ENCODE measurements around the gene UBXN2A. TPM values are rescaled to one million over a fixed set of nuclear protein-coding genes. Genes with fewer than 3 reads are reported as not detected.

The UBXN2A gene
- total RNA-seq, 2 donors from 2014 or later, result 4.0 to 7.3 TPM

GRCh38 chr2:23903034-23903433, 37.2 kb upstream of the UBXN2A start:
- Histone ChIP-seq H3K4me1 (peaks cover 28% of the 10 kb centered on the region), H3K36me3 (replicated peaks in 1 of 2; ENCODE audit: insufficient read depth in 1 of 2, low read depth in 2 of 2) (no peaks in the 10 kb centered on the region), H3K27me3 (no peaks in the 10 kb centered on the region), H3K9me3 (no peaks in the 10 kb centered on the region), H3K27ac (no peak overlapping the region), H3K4me3 (no peak overlapping the region)
- no peak for ATAC-seq
- intact Hi-C loops (cut with DNase I), result no loop called here
- TF ChIP-seq CTCF (IDR thresholded peaks at IDR 0.05) (no peak), POLR2A (IDR thresholded peaks at IDR 0.05) (no peak)
- WGBS, 2 donors, result 94 to 97% methylated on average over 2 of the region's 2 CpGs
- no peak for DNase-seq

DNA sequence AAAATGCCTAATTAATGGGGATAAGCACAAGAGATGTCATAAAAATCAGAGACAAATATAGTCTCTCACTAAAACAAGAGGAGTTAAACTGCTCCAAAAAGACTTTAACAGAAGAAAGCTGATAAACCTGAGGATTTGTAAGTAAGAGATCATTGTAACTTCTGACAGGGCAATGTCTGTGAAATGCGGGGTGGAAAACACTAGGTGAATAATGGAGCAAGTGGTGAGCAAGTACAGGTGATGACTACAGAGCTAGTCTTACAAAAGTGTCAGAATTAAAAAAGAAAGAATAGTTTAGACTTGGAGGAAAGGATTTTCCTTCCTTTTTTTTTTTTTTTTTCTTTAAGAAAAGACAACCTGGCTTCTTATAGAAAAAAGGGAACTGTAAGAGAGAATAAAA, 36.0 kb upstream of the UBXN2A start:
- DNase-seq, result no peak
- Histone ChIP-seq H3K27ac (no peak overlapping the region), H3K4me3 (no peak overlapping the region), H3K4me1 (peaks cover 28% of the 10 kb centered on the region), H3K9me3 (no peaks in the 10 kb centered on the region), H3K27me3 (no peaks in the 10 kb centered on the region), H3K36me3 (replicated peaks in 1 of 2; ENCODE audit: insufficient read depth in 1 of 2, low read depth in 2 of 2) (no peaks in the 10 kb centered on the region)
- 87 to 90% methylated on average over 1 of the region's 1 CpG for WGBS, 2 donors
- no peak for ATAC-seq
- no peak for TF ChIP-seq CTCF (IDR thresholded peaks at IDR 0.05)
- no peak for TF ChIP-seq POLR2A (IDR thresholded peaks at IDR 0.05)
- intact Hi-C loops (cut with DNase I), result no loop called here

DNA sequence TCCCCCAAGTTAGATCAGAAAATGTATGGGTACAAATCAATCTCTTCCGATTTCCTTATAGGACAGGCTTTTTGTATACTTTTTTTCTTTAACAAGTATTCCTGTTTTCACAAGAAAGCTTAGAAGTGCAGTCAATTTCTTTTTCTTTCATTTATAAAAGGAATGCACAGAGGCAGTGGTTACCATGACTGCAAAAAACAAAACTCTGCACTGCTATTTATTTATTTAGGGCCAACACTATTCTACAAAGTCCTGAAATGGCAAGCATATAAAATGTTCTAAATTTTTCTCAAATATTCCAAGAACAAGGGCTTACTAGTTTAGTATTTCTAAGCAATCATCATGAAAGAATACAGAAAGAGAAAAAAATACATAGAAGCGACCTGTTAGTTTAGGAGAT, 35.6 kb upstream of the UBXN2A start:
- no peak for DNase-seq
- no peak overlapping the region for H3K27ac ChIP-seq
- no peaks in the 10 kb centered on the region for H3K36me3 ChIP-seq (replicated peaks in 1 of 2; ENCODE audit: insufficient read depth in 1 of 2, low read depth in 2 of 2)
- TF ChIP-seq POLR2A (IDR thresholded peaks at IDR 0.05), result no peak
- TF ChIP-seq CTCF (IDR thresholded peaks at IDR 0.05), result no peak
- H3K4me3 ChIP-seq, result no peak overlapping the region
- intact Hi-C loops (cut with DNase I), result no loop called here
- H3K4me1 ChIP-seq, result peaks cover 28% of the 10 kb centered on the region
- ATAC-seq, result no peak
- no peaks in the 10 kb centered on the region for H3K27me3 ChIP-seq
- no peaks in the 10 kb centered on the region for H3K9me3 ChIP-seq
- 87 to 99% methylated on average over 2 of the region's 2 CpGs for WGBS, 2 donors

GRCh38 chr2:23905155-23905554, 35.1 kb upstream of the UBXN2A start:
- H3K36me3 ChIP-seq (replicated peaks in 1 of 2; ENCODE audit: insufficient read depth in 1 of 2, low read depth in 2 of 2), result no peaks in the 10 kb centered on the region
- WGBS, 2 donors, result 63 to 84% methylated on average over 2 of the region's 2 CpGs
- intact Hi-C loops (cut with DNase I), result no loop called here

More at GRCh38 chr2:23905155-23905554, 35.1 kb upstream of the UBXN2A start:
- DNase-seq (no peak), ATAC-seq (no peak)
- H3K9me3 ChIP-seq, result no peaks in the 10 kb centered on the region
- no peak for TF ChIP-seq POLR2A (IDR thresholded peaks at IDR 0.05)
- TF ChIP-seq CTCF (IDR thresholded peaks at IDR 0.05), result no peak
- no peak overlapping the region for H3K27ac ChIP-seq
- peaks cover 28% of the 10 kb centered on the region for H3K4me1 ChIP-seq
- no peaks in the 10 kb centered on the region for H3K27me3 ChIP-seq
- no peak overlapping the region for H3K4me3 ChIP-seq

Data from body of pancreas (tissue), 4 donors.